HG03460 (cell line): Measurements from ENCODE around the gene TBCK.

Source experiments
- ATAC-seq: cut with Tn5 transposase; IDR thresholded peaks from one replicate; pipeline ENCODE4 v1.9.1; 2021; ENCODE audit not compliant: unreplicated experiment

The TBCK gene

GRCh38 chr4:105998171-105999063 lies 317.6 kb downstream of the TBCK start:
- ATAC-seq, result no peak

- no peak for ATAC-seq
Observed at GRCh38 chr4:105996845-105997244, 319.2 kb downstream of the TBCK start.

GRCh38 chr4:105994841-105995501 lies 321.0 kb downstream of the TBCK start:
- no peak for ATAC-seq

GRCh38 chr4:105994061-105994460 lies 321.9 kb downstream of the TBCK start:
- ATAC-seq, result no peak

GRCh38 chr4:105992641-105993305 lies 323.2 kb downstream of the TBCK start:
- ATAC-seq, result no peak

- ATAC-seq, result no peak
Observed at GRCh38 chr4:105991726-105992125, 324.3 kb downstream of the TBCK start.
